ENCODE data around the gene PRRG1. TPM values are rescaled to one million over a fixed set of nuclear protein-coding genes. Genes with fewer than 3 reads are reported as not detected.
"Not testable (repeated sequence)": the region's sequence is repeated elsewhere in the genome, so short reads cannot be mapped to it uniquely, and the experiment has no call there.

Gene PRRG1
- total and polyA plus RNA-seq, 8 donors: 0.76 to 8.8 (median 2.9) TPM

DNA sequence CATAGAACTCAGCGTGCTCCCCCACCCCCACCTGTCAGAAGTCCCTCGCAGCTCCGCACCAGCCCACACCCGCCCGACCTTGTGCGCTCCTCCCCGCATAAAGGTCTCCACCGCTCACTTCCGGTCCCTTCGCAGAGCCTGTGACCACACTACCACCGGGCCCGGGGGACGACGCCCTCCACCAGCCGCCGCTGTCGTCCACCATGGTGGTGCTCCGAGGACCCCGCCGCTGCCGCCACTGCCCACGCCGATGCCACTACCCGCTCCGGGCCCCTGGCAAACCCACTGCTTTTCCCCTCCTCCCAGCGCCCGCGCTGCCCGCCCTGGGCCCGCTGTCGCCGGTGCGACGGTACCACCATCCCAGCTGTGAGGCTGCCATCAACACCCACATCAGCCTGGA is 142.5 kb downstream of the PRRG1 start:
- Histone ChIP-seq H3K27ac (no peak overlapping the region), H3K9me3 (no peaks in the 10 kb centered on the region), H3K27me3 (no peaks in the 10 kb centered on the region), H3K4me1 (no peaks in the 10 kb centered on the region), H3K4me3 (no peak overlapping the region), H3K36me3 (no peaks in the 10 kb centered on the region)
- intact Hi-C loops (cut with DNase I; ENCODE audit: low total_unique reads): no loop called here
- 89 to 98% (median 96%) methylated on average over 8 to 33 of the region's 34 CpGs for WGBS, 5 donors
- TF ChIP-seq, protein P1, sequence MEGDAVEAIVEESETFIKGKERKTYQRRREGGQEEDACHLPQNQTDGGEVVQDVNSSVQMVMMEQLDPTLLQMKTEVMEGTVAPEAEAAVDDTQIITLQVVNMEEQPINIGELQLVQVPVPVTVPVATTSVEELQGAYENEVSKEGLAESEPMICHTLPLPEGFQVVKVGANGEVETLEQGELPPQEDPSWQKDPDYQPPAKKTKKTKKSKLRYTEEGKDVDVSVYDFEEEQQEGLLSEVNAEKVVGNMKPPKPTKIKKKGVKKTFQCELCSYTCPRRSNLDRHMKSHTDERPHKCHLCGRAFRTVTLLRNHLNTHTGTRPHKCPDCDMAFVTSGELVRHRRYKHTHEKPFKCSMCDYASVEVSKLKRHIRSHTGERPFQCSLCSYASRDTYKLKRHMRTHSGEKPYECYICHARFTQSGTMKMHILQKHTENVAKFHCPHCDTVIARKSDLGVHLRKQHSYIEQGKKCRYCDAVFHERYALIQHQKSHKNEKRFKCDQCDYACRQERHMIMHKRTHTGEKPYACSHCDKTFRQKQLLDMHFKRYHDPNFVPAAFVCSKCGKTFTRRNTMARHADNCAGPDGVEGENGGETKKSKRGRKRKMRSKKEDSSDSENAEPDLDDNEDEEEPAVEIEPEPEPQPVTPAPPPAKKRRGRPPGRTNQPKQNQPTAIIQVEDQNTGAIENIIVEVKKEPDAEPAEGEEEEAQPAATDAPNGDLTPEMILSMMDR (IDR thresholded peaks at IDR 0.05): no peak
- DNase-seq: no peak

DNA sequence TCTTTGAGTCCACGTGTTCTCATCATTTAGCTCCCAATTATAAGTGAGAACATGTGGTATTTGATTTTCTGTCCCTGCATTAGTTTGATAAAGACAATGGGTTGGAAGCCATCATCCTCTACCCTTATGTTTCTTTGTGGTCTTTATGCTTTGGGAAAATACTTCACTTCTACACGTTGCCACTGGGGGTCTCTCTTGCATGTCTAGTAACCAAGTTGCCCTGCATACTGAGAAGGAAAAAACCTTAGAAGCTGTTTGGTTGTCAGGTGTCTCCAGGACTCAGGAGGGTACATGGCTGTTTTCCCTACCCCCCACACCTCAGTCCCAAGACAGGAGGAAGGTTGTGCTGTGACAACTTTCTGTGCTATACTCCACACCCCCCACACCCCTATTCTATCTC is 146.6 kb downstream of the PRRG1 start:
- H3K4me1 ChIP-seq; H3K27ac ChIP-seq; H3K36me3 ChIP-seq; H3K4me3 ChIP-seq; H3K27me3 ChIP-seq; intact Hi-C loops (cut with DNase I; ENCODE audit: low total_unique reads); DNase-seq; H3K9me3 ChIP-seq: not testable (repeated sequence)
- WGBS, 5 donors: 10 to 18% (median 12%) methylated on average over 2 of the region's 2 CpGs

DNA sequence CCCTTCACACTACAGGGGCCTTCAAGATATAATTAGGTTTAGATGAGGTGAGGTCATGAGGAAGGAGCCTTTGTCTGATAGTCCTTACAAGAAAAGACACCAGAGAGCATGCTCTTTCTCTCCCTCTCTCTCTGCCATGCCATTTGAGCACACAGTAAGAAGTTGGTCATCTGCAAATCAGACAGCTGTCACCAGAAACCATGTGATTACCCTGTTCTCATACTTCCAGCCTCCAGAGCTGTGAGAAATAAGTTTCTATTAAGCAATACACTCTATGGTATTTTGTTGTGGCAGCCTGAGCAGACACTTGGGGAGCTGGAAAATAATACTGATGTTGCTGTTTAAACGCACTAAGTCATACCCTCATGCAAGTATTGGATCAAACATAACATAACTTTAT is 148.0 kb downstream of the PRRG1 start:
- H3K36me3 ChIP-seq; H3K27me3 ChIP-seq; DNase-seq; intact Hi-C loops (cut with DNase I; ENCODE audit: low total_unique reads); H3K27ac ChIP-seq; H3K9me3 ChIP-seq; H3K4me3 ChIP-seq; H3K4me1 ChIP-seq: not testable (repeated sequence)
- WGBS, 5 donors: 71 to 100% (median 86%) methylated on average over 1 of the region's 1 CpG

DNA sequence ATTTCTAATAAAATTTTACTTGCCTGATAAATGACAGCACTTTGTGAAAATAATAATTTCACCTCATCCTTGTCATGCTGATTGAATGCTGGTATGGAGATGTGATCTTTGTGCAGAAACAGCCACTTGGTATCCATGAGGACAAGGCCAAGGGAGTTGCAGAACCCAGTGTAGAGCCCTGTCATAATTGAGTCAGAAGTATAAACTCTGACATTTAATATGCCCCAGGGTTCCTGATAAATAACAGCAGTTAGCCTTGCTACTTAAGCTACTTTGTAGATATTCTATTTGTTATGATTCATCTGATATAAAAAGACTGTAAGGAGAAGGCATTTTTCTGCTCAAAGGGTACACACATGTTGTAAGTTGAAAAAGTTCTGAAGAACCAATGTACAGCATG is 149.2 kb downstream of the PRRG1 start:
- not testable (repeated sequence) for H3K27me3 ChIP-seq, H3K4me3 ChIP-seq

DNA sequence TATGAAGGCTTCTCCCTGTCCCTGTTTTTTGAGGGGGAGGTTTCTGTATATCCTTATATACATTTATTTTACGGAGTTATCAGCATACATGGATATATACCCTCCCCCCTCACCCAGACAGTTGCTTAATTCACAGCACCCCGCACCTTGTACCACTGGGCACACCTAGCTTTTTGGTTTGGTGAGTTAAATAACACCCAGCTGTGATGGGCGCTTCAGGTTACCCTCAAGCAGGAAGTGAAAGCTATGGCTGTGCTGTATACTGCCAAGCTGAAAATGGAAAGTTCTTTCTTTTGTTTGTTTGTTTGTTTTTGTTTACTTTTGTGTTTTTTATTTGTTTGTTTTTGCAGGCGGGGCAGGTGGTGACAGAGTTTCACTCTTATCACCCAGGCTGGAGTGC is 150.5 kb downstream of the PRRG1 start:
- H3K9me3 ChIP-seq; H3K27me3 ChIP-seq; H3K4me1 ChIP-seq; intact Hi-C loops (cut with DNase I; ENCODE audit: low total_unique reads); H3K4me3 ChIP-seq; H3K36me3 ChIP-seq; H3K27ac ChIP-seq; DNase-seq: not testable (repeated sequence)
- WGBS, 5 donors: 68 to 95% (median 85%) methylated on average over 3 to 4 of the region's 4 CpGs

More for the DNA sequence above, 149.2 kb downstream of the PRRG1 start:
- H3K27ac ChIP-seq; DNase-seq; H3K9me3 ChIP-seq; H3K4me1 ChIP-seq; intact Hi-C loops (cut with DNase I; ENCODE audit: low total_unique reads); H3K36me3 ChIP-seq: not testable (repeated sequence)

DNA sequence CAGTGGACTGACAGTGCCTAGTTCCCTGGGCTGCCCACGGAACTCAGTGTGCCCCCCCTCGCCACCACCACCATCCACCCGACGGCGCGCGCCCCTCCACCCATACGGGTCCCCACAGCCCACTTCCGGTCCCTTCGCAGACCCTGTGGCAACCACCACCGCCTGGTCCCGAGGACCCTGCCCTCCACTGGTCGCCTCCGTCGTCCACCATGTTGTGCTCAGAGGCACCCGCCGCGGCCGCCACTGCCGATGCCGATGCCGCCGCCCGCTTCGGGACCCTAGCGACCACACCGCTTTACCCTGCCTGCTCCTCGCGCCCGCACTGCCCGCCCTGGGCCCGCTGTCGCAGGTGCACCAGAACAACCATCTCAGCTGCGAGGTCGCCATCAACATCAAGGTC is 155.8 kb downstream of the PRRG1 start:
- H3K27ac ChIP-seq: no peak overlapping the region
- no peak for DNase-seq
- TF ChIP-seq, protein P1 (IDR thresholded peaks at IDR 0.05): no peak
- TF ChIP-seq POLR2A (IDR thresholded peaks at IDR 0.05): no peak
- no peaks in the 10 kb centered on the region for H3K9me3 ChIP-seq
- intact Hi-C loops (cut with DNase I; ENCODE audit: low total_unique reads): no loop called here
- H3K4me1 ChIP-seq: no peaks in the 10 kb centered on the region
- no peaks in the 10 kb centered on the region for H3K27me3 ChIP-seq
- WGBS, 5 donors: 92 to 98% (median 94%) methylated on average over 20 to 35 of the region's 35 CpGs
- no peak overlapping the region for H3K4me3 ChIP-seq
- no peaks in the 10 kb centered on the region for H3K36me3 ChIP-seq

Other genes with a start within 250 kb of the PRRG1 start
- gene LANCL3, start 222.3 kb downstream of the PRRG1 start, total RNA-seq: 1 to 10 TPM in 3 of 5 donors, under 1 TPM in 2; 0.58 to 5.3 (median 3.1) TPM
- 1 to 10 TPM in 1 of 3 donors, under 1 TPM in 2; 0.30 to 1.8 (median 0.31) TPM for gene LANCL3, start 222.3 kb downstream of the PRRG1 start, polyA plus RNA-seq

Measured in stomach (tissue), 9 donors.